ENCODE data around the gene MED13L. TPM values are rescaled to one million over a fixed set of nuclear protein-coding genes. Genes with fewer than 3 reads are reported as not detected.

The MED13L gene
- polyA plus RNA-seq, 4 donors: 9.8 to 74.0 (median 14.3) TPM

DNA sequence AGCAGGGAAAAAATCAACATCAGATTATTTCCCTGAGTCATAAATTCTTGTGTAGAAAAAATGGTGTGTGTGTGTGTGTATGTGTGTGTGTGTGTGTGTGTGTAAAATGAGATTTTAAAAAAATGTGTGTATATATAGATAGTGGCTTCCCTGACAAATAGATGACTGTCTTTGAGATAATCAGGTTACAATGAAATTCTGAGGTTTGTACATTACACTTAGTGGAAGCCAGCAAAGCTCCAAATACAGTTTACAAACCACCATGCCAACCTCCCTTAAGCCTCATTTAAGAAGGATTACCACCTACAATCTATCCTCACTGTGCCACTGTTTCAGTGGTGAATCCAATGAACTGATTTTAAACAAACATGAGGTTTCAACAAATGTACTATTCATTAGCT lies 93.8 kb downstream of the MED13L start:
- FAIRE-seq (no peak), DNase-seq (no peak)
- Histone ChIP-seq H3K4me3 (ENCODE audit: low read depth in 1 of 3, low read length in 3 of 3) (no peak overlapping the region), H3K36me3 (ENCODE audit: control insufficient read depth in 3 of 3, insufficient read depth in 2 of 3, low read depth in 1 of 3, low read length in 3 of 3) (no peaks in the 10 kb centered on the region), H3K27ac (ENCODE audit: low read depth in 1 of 3, low read length in 2 of 3) (no peak overlapping the region), H3K9me3 (ENCODE audit: control insufficient read depth in 2 of 2, insufficient read depth in 1 of 2, low read depth in 1 of 2, low read length in 1 of 2) (no peaks in the 10 kb centered on the region), H3K27me3 (ENCODE audit: control insufficient read depth in 3 of 3, insufficient read depth in 3 of 3, low read length in 3 of 3) (no peaks in the 10 kb centered on the region), H3K4me1 (ENCODE audit: control insufficient read depth in 3 of 3, insufficient read depth in 2 of 3, low read depth in 1 of 3, low read length in 2 of 3) (peaks cover 0 to 19% (median 17%) of the 10 kb centered on the region in 3 donors)

DNA sequence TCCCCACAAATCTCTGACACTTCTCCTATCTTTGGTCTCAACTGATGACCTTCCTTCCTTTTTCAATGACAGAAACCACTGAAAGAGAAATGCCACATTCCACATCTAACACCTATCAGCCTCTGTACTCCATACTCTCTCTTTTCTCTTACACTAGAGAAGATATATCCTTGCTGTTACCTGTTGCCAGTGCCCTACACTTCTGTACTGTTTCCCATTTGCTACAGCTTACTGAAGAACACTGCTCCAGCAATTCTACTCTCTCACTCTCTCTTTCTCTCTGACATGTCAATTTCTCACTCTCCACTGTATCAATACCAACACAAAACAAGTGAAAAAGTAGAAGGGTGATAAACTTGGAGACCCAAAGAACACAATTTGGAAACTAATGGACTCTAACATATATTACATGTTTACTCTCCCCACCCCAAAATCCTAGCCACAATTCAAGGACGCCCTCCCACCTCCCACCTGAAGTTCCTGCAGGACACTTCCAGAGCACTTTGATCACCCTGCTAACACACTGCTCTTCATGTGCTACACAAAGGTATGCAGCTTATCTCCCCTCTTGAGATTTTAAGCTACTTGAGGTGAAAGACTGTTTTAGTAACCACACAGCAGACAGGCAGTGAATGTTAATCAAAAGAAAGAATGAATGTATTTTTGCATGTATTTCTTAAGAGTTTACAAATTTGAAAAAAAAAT lies 95.0 kb downstream of the MED13L start:
- Histone ChIP-seq H3K27ac (ENCODE audit: low read depth in 1 of 3, low read length in 2 of 3) (no peak overlapping the region), H3K27me3 (ENCODE audit: control insufficient read depth in 3 of 3, insufficient read depth in 3 of 3, low read length in 3 of 3) (no peaks in the 10 kb centered on the region), H3K36me3 (ENCODE audit: control insufficient read depth in 3 of 3, insufficient read depth in 2 of 3, low read depth in 1 of 3, low read length in 3 of 3) (no peaks in the 10 kb centered on the region), H3K9me3 (ENCODE audit: control insufficient read depth in 2 of 2, insufficient read depth in 1 of 2, low read depth in 1 of 2, low read length in 1 of 2) (no peaks in the 10 kb centered on the region), H3K4me3 (ENCODE audit: low read depth in 1 of 3, low read length in 3 of 3) (no peak overlapping the region), H3K4me1 (ENCODE audit: control insufficient read depth in 3 of 3, insufficient read depth in 2 of 3, low read depth in 1 of 3, low read length in 2 of 3) (peaks cover 0 to 19% (median 17%) of the 10 kb centered on the region in 3 donors)
- DNase-seq (no peak), FAIRE-seq (no peak)
- 64 to 92% (median 82%) methylated on average over 1 of the region's 1 CpG for WGBS, 3 donors

DNA sequence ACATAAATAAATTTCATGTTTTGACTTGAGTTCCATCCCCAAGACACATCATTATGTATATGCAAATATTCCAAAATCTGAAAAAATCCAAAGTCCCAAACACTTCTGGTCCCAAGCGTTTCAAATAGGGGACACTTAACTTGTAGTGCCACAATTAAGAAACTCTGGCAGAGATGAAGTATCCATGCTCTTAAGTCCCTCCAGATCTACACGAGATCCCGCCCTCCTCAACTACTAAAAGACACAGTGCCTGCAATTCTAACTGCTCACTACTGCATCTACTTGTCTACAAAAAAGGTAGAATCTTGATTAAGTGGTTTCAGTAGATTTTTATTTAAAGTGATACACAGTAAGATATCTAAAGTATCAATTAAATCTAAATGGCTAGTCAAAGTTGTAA lies 97.0 kb downstream of the MED13L start:
- H3K36me3 ChIP-seq (ENCODE audit: control insufficient read depth in 3 of 3, insufficient read depth in 2 of 3, low read depth in 1 of 3, low read length in 3 of 3): no peaks in the 10 kb centered on the region
- no peak overlapping the region for H3K27ac ChIP-seq (ENCODE audit: low read depth in 1 of 3, low read length in 2 of 3)
- no peaks in the 10 kb centered on the region for H3K27me3 ChIP-seq (ENCODE audit: control insufficient read depth in 3 of 3, insufficient read depth in 3 of 3, low read length in 3 of 3)
- peaks cover 0 to 13% (median 3%) of the 10 kb centered on the region in 3 donors for H3K4me1 ChIP-seq (ENCODE audit: control insufficient read depth in 3 of 3, insufficient read depth in 2 of 3, low read depth in 1 of 3, low read length in 2 of 3)
- no peaks in the 10 kb centered on the region for H3K9me3 ChIP-seq (ENCODE audit: control insufficient read depth in 2 of 2, insufficient read depth in 1 of 2, low read depth in 1 of 2, low read length in 1 of 2)
- DNase-seq: no peak
- WGBS, 3 donors: 80 to 94% (median 91%) methylated on average over 3 of the region's 3 CpGs
- H3K4me3 ChIP-seq (ENCODE audit: low read depth in 1 of 3, low read length in 3 of 3): no peak overlapping the region
- no peak for FAIRE-seq

DNA sequence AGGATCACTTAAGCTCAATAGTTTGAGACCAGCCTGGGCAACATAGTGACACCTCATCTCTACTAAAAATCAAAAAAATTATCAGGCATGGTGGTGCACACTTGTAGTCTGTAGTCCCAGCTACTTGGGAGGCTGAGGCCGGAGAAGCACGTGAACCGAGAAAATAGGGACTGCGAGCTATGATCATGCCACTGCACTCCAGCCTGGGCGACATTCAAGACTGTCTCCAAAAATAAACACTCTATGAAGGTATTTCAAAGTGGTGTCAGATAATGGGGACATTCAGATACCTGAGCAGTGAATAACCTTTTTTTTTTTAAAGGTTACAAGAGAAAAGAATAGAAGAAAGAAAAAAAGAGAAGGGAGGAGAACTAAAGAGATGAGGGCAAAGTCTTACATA lies 98.1 kb downstream of the MED13L start:
- Histone ChIP-seq H3K36me3 (ENCODE audit: control insufficient read depth in 3 of 3, insufficient read depth in 2 of 3, low read depth in 1 of 3, low read length in 3 of 3) (no peaks in the 10 kb centered on the region), H3K9me3 (ENCODE audit: control insufficient read depth in 2 of 2, insufficient read depth in 1 of 2, low read depth in 1 of 2, low read length in 1 of 2) (no peaks in the 10 kb centered on the region), H3K4me1 (ENCODE audit: control insufficient read depth in 3 of 3, insufficient read depth in 2 of 3, low read depth in 1 of 3, low read length in 2 of 3) (peaks cover 0 to 13% (median 3%) of the 10 kb centered on the region in 3 donors), H3K27ac (ENCODE audit: low read depth in 1 of 3, low read length in 2 of 3) (no peak overlapping the region), H3K27me3 (ENCODE audit: control insufficient read depth in 3 of 3, insufficient read depth in 3 of 3, low read length in 3 of 3) (no peaks in the 10 kb centered on the region), H3K4me3 (ENCODE audit: low read depth in 1 of 3, low read length in 3 of 3) (no peak overlapping the region)
- 95 to 100% (median 98%) methylated on average over 5 of the region's 5 CpGs for WGBS, 3 donors
- FAIRE-seq (no peak), DNase-seq (no peak)

DNA sequence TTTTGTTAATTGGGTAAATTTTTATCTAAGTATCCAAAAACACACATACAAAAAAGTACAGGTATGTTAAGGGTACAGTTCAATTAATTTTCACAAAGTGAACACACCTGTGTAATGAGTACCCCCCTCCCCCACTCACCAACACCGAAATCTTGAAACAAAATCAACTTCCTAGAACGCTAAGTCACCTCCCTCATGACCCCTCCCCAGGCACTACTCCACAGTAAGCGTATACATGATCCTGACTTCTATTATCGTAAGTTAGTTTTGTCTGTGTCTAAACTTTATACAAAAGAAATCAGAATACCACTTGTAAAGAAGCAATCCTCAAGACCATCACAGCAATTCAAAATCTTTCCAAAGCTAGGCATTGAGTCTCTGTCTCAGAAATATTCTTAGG lies 100.5 kb downstream of the MED13L start:
- Histone ChIP-seq H3K27me3 (ENCODE audit: control insufficient read depth in 3 of 3, insufficient read depth in 3 of 3, low read length in 3 of 3) (no peaks in the 10 kb centered on the region), H3K9me3 (ENCODE audit: control insufficient read depth in 2 of 2, insufficient read depth in 1 of 2, low read depth in 1 of 2, low read length in 1 of 2) (no peaks in the 10 kb centered on the region), H3K4me1 (ENCODE audit: control insufficient read depth in 3 of 3, insufficient read depth in 2 of 3, low read depth in 1 of 3, low read length in 2 of 3) (peaks cover 0 to 7% (median 0%) of the 10 kb centered on the region in 3 donors), H3K4me3 (ENCODE audit: low read depth in 1 of 3, low read length in 3 of 3) (no peak overlapping the region), H3K36me3 (ENCODE audit: control insufficient read depth in 3 of 3, insufficient read depth in 2 of 3, low read depth in 1 of 3, low read length in 3 of 3) (no peaks in the 10 kb centered on the region), H3K27ac (ENCODE audit: low read depth in 1 of 3, low read length in 2 of 3) (no peak overlapping the region)
- WGBS, 3 donors: 96 to 98% (median 96%) methylated on average over 4 of the region's 4 CpGs
- FAIRE-seq: no peak
- no peak for DNase-seq

DNA sequence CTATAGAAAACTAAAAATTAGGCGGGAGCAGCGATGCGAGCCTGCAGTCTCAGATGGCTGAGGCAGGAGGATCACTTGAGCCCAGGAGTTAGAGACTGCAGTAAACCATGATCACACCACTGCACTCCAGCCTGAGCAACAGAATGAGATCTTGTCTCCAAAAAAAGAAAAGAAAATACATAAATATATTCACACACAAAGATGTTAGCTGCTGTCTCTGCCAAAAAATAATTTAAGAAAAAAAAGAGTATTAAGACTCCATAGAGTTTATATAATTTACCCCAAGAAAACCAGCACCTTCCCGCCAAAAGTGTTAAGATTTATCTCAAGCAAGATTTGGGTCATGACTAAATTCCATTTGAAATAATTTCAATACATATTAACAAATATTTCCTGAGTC lies 102.6 kb downstream of the MED13L start:
- H3K4me1 ChIP-seq (ENCODE audit: control insufficient read depth in 3 of 3, insufficient read depth in 2 of 3, low read depth in 1 of 3, low read length in 2 of 3): peaks cover 0 to 7% (median 0%) of the 10 kb centered on the region in 3 donors
- no peaks in the 10 kb centered on the region for H3K27me3 ChIP-seq (ENCODE audit: control insufficient read depth in 3 of 3, insufficient read depth in 3 of 3, low read length in 3 of 3)
- no peaks in the 10 kb centered on the region for H3K9me3 ChIP-seq (ENCODE audit: control insufficient read depth in 2 of 2, insufficient read depth in 1 of 2, low read depth in 1 of 2, low read length in 1 of 2)
- 94 to 100% (median 95%) methylated on average over 4 of the region's 4 CpGs for WGBS, 3 donors
- H3K4me3 ChIP-seq (ENCODE audit: low read depth in 1 of 3, low read length in 3 of 3): no peak overlapping the region
- DNase-seq (no peak), FAIRE-seq (no peak)
- H3K36me3 ChIP-seq (ENCODE audit: control insufficient read depth in 3 of 3, insufficient read depth in 2 of 3, low read depth in 1 of 3, low read length in 3 of 3): no peaks in the 10 kb centered on the region
- no peak overlapping the region for H3K27ac ChIP-seq (ENCODE audit: low read depth in 1 of 3, low read length in 2 of 3)

DNA sequence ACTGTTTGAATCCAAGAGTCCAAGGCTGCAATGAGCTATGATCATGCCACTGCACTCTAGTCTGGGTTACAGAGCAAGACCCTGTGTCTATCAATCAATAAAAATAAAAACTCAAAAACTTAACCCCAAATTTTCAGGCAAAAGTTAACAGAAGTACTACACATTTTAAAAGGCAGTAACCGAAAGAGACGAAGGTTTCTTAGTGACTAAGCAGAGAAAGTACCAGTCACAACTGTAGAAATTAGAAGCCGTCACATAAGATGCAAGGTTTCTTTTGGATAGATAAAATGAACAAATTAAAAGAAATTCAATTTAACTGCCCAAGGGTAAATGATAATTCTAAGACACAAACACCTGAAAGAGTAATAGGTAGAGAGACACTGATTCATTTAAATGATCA lies 103.5 kb downstream of the MED13L start:
- Histone ChIP-seq H3K27me3 (ENCODE audit: control insufficient read depth in 3 of 3, insufficient read depth in 3 of 3, low read length in 3 of 3) (no peaks in the 10 kb centered on the region), H3K27ac (ENCODE audit: low read depth in 1 of 3, low read length in 2 of 3) (no peak overlapping the region), H3K4me1 (ENCODE audit: control insufficient read depth in 3 of 3, insufficient read depth in 2 of 3, low read depth in 1 of 3, low read length in 2 of 3) (peaks cover 0 to 7% (median 0%) of the 10 kb centered on the region in 3 donors), H3K9me3 (ENCODE audit: control insufficient read depth in 2 of 2, insufficient read depth in 1 of 2, low read depth in 1 of 2, low read length in 1 of 2) (no peaks in the 10 kb centered on the region), H3K4me3 (ENCODE audit: low read depth in 1 of 3, low read length in 3 of 3) (no peak overlapping the region), H3K36me3 (ENCODE audit: control insufficient read depth in 3 of 3, insufficient read depth in 2 of 3, low read depth in 1 of 3, low read length in 3 of 3) (no peaks in the 10 kb centered on the region)
- DNase-seq (no peak), FAIRE-seq (no peak)
- 84 to 91% (median 85%) methylated on average over 3 of the region's 3 CpGs for WGBS, 3 donors

DNA sequence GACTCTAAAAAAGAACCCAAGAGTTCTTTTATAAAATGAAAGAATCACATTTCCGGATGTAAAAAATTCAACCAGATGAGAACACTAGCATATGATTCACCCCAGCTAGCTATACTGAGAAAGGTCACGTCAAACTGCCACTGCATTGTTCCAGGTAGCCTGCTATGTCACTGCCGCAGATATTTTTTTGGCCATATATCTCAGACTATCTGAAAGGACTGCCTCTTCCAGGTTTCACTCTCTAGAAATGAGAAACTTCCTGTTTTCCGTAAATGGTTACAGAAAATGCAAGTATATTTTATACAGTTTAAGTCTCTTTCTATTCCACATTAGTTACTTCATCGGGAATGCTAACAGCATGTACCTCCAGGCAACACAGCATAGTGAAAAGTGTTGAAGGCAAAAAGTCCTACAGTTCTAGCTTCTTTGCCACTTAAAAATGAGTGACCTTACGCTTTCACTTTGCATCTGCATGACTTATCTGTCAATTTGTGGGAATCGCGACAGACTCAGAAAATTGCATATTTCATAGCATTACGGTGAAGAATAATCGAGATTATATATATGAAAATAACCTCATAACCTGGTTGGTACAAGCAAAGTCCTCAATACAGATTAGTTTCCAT lies 105.2 kb downstream of the MED13L start:
- H3K4me3 ChIP-seq (ENCODE audit: low read depth in 1 of 3, low read length in 3 of 3): no peak overlapping the region
- H3K9me3 ChIP-seq (ENCODE audit: control insufficient read depth in 2 of 2, insufficient read depth in 1 of 2, low read depth in 1 of 2, low read length in 1 of 2): no peaks in the 10 kb centered on the region
- H3K27ac ChIP-seq (ENCODE audit: low read depth in 1 of 3, low read length in 2 of 3): no peak overlapping the region
- H3K4me1 ChIP-seq (ENCODE audit: control insufficient read depth in 3 of 3, insufficient read depth in 2 of 3, low read depth in 1 of 3, low read length in 2 of 3): peaks cover 0 to 7% (median 0%) of the 10 kb centered on the region in 3 donors
- no peaks in the 10 kb centered on the region for H3K36me3 ChIP-seq (ENCODE audit: control insufficient read depth in 3 of 3, insufficient read depth in 2 of 3, low read depth in 1 of 3, low read length in 3 of 3)
- 60 to 83% (median 65%) methylated on average over 10 of the region's 10 CpGs for WGBS, 3 donors
- FAIRE-seq (no peak), DNase-seq (no peak)
- no peaks in the 10 kb centered on the region for H3K27me3 ChIP-seq (ENCODE audit: control insufficient read depth in 3 of 3, insufficient read depth in 3 of 3, low read length in 3 of 3)

Data from small intestine (tissue), 7 donors.